GM21576 (cell line): Measurements from ENCODE around the gene LHPP.
A peak's percentile ranks its signal among the peaks of the same experiment; 100 is the strongest.

Experiments
- ATAC-seq: cut with Tn5 transposase; IDR thresholded peaks from one replicate; pipeline ENCODE4 v1.9.1; 2021; ENCODE audit warnings: mild to moderate bottlenecking, moderate library complexity; ENCODE audit not compliant: unreplicated experiment

LHPP gene

DNA sequence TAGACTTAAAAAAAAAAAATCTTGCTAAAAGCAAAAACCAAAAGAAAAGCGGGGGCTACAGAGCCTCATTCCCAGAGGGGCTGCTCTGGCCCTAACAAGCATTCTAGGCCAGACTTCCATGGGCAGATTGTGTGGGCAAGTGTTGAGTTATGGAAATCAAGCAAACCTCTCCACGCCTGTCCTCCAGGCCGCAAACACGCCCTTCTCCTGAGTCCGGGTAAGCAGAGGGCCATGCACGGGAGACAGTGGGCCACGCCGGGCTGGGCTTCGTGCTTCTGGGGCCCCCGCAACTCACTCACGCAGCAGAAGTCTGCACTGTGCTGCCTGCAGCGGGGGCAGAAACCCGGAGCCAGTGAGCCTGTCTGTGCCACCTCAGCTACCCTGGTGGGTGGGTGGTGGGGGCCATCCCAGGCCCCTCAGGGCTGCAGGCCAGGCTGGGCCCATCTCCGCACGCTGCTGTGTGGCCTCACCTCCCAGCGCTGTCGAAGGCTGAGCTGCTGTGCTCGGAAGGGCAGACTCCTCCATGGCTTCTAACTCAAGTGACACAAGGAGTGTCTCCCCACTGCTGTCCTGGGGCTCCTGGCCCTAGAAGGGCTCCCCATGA is 156.9 kb downstream of the LHPP start:
- ATAC-seq, result no peak

GRCh38 chr10:124619195-124619594 is 157.6 kb downstream of the LHPP start:
- no peak for ATAC-seq

GRCh38 chr10:124619802-124620490 is 158.3 kb downstream of the LHPP start:
- ATAC-seq, result peak; percentile 39

- no peak for ATAC-seq
These were observed 160.0 kb downstream of the LHPP start for GRCh38 chr10:124621637-124622036.

DNA sequence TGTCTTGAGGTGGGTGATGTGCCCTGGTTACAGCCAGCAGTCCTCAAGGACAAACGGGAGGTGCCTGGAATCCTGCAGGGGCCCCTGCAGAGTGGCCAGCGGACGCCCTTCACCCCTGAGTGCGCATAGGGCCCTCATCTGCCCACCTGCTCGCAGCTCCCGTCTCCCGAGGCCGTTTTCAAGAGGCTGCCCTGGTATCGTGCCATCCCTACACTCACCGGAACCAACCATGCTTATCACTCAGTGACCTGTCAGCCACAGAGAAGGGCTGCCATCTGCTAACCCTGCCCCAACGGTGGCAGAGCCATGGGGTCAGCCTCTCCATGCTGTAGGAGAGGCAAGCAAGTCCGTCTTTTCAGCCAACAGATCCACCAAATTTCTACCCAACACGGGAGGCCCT is 160.5 kb downstream of the LHPP start:
- no peak for ATAC-seq

- no peak for ATAC-seq
These were observed 161.4 kb downstream of the LHPP start for GRCh38 chr10:124622866-124623536.

DNA sequence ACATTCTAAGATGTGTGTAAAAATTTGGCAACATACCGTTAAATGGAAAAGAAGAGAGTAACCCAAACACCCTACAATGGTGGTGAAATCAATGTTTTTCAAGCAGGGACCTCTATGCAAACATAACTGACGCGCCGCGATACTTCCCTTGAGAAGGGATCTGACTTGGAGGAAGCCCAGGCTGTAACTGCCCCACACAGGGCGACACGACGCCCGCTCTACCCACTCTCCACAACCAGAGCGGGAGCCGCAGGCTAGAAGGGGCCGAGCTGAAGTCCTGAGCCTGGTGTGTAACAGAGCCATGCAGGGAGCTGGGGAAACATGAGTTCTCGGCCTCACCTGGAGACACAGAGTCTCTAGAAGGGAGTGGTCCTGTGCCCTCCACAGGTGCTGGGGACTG is 162.4 kb downstream of the LHPP start:
- no peak for ATAC-seq

DNA sequence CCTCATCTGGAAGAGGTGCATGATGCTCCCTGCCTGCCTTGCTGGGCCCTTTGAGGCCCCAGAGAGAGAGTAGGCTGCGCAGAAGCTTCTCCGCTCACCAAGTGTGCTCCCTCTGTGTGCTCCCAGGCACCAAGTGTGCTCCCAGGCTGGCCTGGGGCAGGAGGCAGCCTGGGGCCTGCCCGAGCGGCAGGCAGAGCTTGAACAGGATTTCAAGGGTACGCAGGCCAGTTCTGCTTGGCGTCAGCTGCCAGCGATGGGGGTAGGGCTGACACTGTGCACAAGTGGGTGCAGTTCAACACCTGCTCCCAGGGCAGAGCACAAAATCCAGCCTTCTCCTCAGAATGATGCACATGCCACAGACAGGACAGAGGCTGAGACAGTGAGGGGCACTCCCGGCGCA is 162.8 kb downstream of the LHPP start:
- ATAC-seq, result no peak

GRCh38 chr10:124624895-124625294 is 163.3 kb downstream of the LHPP start:
- no peak for ATAC-seq

DNA sequence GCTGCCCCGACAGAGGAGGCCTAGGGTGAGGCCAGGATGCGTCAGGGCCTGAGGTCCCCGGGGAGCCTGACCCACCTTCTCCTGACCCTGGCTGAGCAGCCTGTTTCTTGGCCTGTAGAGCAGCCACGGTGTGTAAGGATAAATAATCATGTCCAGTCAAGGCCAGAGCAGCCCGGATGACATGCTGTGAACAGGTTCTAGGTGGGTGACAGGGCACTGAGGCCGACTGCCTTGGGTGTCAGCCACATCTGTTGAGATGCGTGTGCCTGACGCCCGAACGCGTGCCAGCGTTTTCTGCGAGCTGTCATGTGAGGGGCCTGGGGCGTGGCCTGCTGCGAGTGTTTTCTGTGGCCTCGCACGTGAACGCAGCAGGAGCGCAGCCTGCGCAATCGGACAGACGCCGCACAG is 164.2 kb downstream of the LHPP start:
- ATAC-seq, result no peak

DNA sequence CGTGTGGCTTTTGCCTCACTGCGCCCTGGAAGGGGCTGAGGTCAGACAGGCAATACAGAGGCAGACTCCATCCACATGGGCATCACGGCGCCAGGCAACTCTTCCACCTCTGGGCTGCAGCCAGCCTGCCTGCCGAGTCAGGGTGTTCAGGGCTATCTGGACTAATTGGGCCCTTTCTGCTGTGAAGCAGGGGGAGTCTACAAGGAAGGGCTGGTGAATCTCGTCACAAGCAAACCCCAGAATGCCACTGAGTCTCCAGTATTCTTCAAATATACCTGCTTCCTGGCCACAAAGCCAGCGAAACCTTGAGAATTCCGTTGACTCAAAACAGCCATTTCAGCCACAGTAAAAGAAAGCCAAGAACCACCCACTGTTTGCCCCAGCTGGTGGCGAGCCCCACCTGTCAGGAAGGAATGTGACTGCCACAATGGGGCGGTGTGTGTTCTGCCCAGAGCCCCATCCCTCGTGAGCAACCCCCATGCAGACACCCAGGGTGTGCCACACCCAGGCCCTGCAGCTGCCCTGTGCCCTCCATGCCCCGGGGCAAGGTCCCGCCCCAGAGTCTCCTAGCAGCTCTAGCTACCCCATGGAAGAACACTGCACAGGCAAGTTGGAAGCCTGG is 165.2 kb downstream of the LHPP start:
- peak; percentile 69 for ATAC-seq

DNA sequence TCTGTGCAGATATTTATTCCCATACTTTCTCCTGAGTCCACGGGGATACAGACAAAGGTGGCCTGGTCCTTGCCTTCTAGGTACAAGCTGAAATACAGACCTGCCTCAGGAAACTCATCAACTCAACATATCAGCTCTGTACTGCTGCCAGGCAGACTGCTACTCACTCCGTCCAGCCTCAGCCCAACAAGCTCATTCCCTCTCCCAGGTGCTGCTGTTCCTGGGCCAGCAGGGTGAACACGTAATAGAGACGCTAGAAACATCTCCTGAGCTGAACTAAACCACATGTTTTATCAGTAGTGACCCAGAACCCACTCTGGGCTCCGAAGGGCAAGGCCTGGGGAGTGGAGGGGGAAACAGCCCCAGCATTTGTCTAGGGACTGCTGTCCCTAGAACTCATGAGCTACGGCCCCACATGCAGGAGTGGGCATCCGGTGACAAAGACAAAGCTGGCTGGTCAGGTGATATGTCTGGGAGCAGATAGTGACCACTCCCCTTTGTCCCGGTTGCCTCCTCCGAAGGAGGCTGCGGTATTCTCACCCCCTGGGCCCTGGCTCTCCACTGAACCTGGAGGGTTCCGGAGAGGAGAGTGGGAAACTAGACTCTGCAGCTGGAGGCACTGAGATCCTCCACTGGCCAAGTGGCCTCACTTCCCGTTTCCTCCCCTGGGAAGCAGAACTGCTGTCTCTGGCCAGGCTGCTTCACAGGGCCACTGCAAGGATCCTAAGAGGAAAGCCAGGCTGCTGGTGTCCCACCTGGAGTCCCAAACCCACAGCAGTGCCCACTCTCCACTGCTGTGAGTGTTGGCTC is 166.4 kb downstream of the LHPP start:
- no peak for ATAC-seq

DNA sequence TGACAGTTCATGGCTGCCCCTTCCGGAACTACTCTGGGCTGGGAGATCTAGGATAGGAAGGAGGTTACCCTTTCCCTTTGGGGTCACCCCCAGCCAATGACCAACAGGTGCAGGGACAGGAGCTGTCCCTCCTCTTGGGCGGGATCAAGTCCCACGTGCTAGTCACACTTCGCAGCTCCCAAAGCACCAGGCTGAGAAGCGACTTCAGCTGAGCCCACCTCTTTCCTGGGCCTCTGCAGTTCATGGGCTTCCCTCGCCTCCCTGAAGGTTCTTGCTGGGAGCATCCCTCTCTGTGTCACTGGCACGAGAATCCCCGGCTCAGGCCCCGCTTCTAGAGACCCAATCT is 167.0 kb downstream of the LHPP start:
- ATAC-seq, result no peak

- no peak for ATAC-seq
These were observed 167.8 kb downstream of the LHPP start for GRCh38 chr10:124629415-124629814.

- no peak for ATAC-seq
These were observed 168.2 kb downstream of the LHPP start for GRCh38 chr10:124629842-124630241.

DNA sequence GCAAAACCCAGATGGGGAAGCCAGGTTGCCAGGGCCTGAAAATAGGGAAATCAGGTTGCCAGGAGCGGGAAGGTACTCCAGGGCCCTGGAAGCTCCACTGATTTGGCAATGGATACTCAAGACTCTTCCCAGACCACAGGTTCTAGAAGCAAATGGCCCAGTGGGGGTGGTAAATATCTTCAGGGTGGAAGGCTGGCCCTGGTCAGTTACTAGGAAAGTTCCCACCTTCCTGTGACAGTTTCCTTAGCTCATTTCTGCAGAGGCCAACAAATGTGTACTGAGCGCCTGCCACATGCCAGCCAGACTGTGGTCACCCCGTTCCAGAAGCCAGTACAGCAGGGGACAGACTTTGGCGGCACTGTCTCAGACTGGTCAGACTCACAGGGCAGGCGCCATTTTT is 168.9 kb downstream of the LHPP start:
- ATAC-seq, result no peak

DNA sequence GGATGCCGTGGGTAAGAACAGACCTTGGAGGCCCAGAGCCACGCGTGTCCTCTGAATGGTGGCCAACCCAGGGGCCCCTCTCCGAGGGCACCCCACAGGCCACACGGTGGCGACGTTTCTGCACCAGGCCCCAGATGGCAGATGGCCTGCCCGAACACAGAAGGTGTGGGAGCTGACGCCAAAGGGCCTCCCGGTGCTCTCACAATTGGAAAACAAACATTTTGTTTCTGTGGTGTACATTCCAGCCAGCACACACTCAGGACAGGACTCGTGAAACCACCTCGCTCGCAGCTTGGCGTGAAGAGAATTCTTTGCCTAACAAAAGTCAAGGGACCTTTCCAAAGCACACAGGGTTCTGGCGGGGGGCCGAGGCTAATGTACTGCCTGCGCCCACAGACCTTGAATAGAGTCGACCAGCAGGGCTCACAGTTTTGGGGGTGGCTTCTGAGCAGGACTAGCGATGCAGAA is 170.5 kb downstream of the LHPP start:
- ATAC-seq, result no peak

- ATAC-seq, result no peak
These were observed 170.9 kb downstream of the LHPP start for GRCh38 chr10:124632566-124632965.

DNA sequence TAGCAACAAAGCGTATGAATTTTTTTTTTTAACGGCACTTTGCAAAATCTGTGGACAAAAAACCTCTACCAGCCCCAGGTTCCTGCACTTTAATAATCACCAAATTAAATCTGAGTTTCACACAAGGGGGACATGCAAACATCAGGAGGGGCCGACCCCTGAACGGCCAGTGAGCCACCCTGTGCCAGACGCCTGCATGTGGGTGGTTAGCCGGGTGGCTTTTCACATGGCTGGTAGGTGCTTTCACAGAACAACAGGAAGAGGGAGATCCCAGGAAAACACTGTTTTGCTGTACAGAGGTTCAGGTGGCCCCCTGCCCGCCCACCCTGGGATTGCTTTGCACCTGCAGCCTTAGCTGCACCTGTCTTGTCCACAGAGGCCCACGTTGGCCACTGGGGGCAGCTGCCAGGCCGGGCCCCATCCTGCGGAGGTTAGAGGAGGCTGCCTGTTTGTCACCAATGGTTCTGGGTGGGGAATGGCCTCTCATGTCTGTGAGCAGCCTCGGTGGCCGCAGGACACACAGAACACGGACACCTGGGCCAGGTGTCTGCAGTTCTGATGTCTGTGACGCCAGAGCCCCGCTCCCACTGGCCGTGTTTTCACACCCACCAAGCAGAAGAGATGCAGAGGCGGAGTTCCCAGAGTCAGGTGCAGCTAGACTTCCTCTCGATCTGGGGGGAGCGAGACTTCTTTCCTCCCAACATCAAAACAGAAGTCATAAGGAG is 174.8 kb downstream of the LHPP start:
- ATAC-seq, result no peak

GRCh38 chr10:124637091-124637700 is 175.6 kb downstream of the LHPP start:
- no peak for ATAC-seq
